Measurements from ENCODE around the gene STK24.

Gene STK24

DNA sequence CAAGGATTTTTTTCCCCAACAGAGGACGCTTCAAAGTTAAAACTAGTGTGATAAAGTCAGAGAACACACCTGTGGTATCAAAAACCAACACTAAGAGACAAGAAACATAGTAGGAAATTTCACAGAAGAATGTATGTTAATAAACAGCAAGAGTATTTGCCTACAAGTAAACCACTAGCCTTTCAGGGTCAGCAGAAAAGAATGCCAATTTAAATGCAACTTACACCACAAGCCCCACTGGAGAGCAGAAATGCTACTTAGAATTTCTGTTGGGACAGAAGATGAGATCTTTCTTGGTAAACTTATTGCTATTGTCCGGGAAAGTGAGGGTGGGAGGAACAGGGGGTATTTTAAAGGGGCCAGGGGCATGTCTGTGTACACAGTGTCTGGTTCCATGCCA, 68.6 kb downstream of the STK24 start:
- no peak for DNase-seq

DNA sequence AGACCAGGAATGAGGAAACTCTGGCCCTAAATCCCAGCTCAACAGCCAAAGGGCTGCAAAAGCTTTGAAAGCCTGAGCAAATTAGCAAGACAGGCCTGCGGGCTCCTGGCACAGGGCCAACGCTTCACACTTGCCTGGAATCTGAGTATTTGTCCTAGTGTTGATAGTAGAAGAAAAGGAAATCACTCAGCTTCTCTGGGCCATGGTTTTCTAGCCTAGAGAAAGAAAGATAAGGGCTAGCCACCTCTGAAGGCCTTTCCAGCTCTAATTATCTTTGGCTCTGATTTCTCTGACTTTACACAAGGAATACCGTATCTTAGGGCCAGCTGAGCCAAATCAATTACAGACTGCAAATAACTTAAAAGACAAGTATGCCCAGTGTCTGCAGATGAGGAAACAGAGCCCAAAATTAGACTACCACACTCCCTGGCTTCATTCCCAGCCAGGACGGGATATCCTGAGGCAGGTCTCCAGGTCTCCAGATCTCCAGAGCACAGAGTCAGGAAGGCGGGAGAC, 69.6 kb downstream of the STK24 start:
- DNase-seq: peak; percentile 33

DNA sequence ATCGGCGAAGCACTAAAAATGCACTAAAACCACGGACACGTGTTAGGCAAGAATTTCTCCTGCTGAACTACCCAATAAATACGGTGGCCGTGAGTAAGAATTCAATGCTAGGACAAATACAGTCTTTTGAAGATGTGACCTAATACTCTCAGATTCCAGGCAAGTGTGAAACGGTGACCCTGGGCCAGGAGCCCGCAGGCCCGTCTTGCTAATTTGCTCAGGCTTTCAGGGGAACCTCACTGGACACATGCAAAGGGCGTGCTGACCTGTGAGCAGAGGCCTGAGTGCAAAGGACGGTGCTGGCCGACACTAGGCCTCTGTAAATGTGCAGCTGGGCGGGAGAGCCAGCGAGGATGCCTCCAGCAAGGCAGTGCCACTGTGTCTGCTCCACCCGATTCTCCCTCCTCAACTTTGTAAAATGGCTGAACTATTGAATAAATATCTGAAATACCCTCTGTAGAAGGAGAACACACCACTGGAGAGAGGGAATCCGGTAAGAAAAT, 70.1 kb downstream of the STK24 start:
- DNase-seq: no peak

DNA sequence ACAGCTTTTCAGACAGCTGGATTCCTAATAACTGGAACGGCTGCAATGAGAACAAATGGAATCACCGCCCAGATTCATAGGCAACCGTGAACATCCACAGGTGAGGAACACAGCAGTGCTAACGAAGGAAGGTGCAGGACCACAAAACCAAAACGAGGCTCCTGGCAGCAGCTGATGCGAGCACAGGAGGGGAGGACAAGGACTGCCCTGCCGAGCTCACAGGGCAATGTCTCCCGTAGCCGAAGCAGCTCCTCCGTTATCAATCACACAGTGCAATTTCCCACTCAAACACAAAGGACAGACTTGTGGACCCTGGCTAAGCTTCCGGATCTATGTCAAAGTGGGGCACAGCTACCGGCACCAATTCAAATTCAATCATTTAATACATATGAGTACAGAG, 70.6 kb downstream of the STK24 start:
- no peak for DNase-seq

DNA sequence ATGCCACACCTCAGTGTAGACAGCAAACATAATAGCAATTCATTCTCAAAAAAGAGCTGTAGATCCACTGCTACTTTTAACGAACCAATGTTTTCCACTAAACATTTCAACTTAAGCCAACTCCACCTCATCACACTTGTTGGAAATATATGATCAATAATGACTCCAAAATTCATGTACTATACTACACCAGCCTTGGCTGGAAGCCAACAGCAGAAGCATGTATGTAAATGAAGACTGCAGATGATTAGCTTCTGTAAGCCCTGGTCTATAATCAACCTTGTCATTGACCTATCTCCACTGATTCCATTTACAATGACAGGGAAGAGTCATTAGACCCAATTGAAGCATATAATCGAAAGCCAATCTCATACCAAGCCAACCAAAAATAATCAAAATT, 71.7 kb downstream of the STK24 start:
- DNase-seq: peak; percentile 35

DNA sequence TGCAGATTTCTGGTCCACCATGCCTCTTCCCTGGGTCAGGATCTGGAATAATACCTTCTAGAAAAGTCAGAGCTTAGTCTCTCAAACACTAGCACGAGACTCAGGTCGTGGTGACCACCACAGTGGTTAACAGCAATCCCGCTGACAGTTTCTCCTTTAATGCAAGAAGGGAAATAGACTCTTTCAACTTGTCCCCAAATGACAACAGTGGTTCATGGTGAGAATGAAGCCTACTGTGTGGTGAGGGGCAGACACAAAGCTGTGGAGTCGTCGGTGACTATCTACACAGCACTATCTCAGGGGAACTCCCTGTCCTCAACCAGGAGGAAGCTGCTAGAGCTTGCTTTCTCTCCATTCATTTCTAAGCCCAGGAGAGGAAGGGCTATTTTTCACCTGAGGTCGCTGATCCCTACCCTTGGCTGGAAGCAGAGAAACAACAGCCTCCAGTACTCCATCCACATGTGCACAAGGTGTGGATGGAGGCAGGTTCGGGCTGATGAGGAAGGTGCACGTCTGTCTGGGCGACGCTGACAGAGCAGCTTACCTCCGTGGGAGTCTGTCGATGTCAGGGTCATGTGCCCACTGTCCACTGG, 72.4 kb downstream of the STK24 start:
- no peak for DNase-seq

DNA sequence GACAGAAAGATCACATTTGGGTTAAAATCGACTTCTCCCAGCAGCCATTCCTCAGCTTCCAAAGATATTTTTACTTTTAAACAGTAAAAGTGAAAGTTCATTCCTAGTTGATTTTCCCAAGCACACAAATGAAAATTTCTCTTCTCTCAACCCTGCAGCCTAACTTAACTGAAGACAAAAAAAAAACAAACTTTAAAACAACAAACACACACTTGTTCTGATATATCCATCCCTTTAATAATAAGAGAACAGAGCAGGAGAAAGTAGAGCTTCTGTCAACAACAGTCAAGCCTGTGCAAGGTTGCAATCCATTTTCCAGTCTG, 72.9 kb downstream of the STK24 start:
- no peak for DNase-seq

DNA sequence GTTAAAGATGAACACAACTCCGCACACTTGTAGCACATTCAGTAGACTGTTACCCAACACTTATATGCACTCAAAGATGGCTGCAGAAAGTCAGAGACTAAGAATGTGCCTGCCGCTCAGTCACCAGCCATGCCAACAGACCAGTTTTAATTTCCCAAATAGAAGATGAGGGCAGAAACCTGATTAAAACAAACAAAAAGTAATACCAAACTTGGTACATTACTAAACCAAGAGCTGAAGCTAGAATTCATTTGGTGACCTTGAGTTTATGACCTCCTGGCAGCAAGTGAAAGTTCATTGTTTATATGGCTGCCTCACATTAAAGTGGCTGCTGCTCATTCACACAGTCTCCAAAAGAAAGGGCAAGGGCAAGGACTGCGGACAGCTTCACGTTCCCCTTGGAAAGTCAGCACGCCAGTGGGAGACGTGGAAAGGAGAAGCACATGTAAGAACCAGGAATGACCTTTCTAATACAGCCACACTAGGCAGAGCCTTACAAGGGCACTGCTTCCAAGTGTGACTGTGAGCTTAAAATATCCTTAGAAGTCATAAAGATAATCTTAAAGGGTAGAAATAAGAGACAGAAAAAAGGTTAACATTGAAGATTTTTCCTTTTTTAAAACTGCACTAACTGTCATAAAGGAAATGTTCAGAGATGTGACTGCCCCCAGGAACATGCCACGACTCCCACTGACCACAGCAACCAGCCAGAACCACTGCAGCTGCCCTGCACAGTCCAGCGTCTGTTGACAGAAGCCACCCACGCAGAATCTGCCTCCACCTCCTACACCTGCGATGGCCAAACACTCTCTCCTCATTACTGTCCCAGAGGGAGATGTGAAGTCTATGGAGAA, 73.5 kb downstream of the STK24 start:
- DNase-seq: no peak

DNA sequence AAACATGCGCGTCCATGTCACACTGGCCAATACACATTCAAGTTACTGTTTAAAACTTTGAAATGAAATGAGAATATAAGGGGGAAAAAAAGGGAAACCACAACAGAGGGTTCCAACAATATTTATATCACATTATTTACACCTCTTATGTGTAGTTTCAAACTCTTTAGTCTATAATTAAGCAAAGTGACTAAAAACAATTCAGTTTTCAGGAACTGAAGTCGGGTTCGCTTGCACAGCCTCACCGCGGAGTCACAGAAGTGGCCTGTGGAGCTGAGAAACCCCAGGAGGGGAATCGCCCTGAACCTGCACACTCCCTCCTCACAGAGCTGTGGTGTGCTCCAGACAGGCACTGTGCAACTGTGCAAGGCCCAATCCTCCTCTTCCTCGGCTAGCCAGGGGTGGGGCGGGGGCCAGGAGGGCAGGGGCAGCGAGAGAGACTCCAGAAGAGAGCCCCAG, 75.9 kb downstream of the STK24 start:
- DNase-seq: no peak

DNA sequence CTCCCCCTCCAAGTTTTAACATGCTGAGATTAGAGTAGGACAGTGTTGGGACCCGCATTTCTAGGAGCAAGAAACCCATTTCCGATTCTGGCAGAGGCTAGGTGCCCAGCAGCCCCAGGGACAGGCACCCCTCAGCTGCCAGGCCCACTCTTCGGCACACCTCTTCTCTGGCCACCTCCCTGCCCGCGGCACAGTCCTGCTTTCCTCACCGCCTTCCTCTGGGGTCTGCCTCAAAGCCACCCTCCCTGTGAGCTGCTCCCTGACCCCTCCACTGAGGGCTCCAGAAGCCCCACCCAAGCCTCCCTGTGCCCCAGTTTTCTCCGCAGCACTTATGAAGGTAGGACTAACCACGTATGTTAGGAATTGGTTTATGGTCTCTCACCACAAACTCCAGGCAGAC, 79.9 kb downstream of the STK24 start:
- DNase-seq: no peak

DNA sequence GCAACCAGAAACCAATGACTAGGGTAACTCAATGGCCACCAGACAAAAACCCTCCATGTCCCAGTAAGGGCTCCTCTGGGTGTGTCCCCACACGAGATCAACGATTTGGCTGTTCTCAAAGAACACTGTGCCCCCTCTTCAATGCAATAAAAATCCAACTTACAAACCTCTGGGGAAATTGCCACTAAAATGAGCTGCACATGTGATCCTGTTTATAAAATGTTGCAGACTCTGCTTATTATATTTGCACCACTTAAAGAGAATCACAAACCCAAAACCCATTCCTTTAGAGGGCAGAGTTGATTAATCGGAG, 80.5 kb downstream of the STK24 start:
- no peak for DNase-seq

DNA sequence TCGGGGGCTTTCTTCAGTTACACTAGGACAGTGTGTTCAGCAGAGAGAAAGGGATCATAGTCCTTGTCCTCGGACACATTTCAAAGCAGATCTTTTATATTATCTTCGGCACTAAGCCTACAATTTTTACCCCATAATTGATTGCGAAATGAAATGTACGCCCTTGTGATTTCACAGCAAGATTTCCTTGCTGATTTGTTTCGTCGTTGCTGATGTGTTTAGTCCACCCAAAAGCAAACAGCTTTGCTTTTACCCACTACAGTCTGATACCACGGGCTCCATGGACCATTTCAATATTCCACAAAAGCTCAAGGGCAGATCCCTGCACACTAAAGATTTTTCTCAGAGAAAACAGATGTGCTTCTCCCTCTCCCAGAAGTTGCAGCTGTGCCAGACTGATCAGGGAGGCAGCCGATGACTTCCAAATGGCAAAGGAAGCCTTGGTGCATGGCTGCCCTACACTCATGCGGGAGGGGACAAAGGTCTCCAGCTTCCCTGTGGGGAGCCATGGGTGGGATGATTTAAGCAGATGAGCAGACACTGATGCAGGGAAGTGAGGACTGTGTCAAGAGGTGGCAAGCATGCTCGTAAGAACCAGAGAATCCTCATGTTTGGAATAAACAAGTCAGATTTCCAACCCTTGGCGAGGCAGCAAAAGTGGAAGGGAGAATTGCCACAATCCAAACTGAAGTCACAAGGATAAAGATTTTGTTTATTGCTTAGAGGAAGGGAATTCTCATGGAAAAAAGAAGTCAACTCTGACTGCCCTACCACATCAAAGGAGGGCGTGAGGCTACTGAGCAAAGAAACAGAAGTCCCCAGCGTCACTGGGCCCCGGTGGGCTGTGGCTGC, 81.1 kb downstream of the STK24 start:
- no peak for DNase-seq

DNA sequence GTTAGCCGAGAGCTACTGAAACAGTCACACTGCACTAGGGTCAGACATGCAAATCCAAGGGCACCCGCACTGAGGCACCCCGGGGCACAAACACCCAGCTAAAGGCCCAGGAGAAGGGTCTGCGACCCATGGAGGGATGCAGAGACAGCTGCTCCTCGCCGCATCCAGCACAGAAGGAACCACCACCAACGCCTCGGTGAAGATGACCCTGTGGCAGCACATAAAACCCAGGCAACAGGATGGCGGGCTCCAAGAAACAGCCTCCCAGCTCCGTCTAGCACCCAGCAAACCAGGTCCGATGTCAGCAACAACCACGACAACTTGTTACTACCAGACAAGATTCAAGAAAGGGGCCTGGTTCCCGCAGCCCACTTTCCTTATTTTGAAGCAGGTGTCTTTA, 82.1 kb downstream of the STK24 start:
- no peak for DNase-seq

DNA sequence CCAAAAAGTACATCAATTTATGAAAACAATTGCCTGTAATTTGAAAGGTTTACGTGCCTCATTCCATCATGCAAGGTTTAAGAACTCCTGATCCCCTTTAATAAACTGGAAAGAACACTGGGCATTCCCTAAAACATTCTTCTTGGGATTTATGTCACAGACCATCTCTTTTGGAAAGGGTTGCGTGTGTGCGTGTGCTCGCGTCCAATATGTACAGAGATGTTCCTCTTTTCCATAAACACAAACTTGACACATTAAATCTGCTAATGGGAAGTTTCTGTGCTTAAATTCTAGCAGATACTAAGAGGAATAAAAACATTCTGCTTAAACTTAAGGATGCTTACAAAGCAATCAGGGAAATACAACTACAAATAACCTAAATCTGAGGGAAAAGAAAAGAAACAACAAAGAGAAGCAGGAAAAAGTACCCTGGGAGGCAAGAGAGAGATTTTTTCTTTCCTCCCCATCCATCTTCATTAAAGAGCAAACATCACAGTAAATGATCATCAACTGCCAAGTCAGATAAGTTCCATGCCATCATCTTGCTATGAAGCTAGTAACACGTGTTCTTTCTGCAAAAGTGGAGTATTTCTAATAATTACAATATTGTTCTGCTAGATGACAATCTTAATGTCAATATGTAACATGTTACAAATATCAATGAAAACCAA, 83.7 kb downstream of the STK24 start:
- no peak for DNase-seq

DNA sequence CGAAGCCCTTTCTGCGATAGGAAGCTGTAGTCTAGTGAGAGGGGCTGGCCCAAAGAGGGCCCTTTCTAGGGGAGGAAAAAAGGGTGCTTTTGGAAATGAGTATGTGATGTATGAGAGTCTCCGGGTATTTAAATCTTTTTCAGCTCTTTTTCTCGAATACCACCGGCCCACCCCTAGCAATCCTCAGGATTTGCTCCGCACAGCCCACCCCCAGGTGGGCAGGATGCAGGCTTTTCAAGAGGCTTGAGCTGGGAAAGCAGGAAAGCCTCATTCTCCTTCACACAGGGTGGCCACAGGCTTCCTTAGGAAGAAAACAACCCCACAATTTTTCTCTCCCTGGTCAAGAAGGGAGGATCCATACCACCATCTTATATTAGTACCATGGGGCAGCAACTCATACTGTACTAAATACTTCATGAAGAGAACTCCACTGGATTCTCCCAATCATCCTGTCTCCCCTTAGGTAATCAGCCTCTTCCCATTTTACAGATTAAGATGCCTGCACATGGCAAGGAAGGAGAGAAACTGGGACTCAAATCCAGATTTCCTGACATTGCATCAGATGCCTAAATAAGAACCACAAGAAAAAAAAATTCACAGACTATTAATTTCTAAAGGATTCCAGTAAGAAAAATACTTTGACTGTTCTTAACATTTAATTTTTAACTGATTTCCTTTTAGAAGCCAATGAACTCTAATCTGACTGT, 84.4 kb downstream of the STK24 start:
- DNase-seq: no peak

DNA sequence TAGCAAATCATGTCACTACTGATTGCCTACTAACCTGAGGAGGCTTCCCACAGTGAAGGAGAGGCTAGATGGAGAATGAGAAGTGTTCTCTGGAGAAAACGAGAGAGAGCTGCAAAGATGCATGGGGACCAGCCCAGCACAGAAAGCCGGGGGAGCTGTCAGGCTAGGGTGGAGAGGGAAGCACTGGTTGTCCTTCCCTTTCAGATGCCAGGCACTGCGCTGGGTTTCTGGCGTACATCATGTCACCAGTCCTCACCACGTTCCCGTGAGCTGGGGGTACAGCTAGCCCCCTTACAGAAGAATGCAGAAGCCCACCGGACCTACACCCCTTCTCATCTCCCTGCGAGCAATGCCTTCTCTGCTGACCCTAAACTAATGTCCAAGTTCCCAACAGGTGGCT, 86.0 kb downstream of the STK24 start:
- no peak for DNase-seq

DNA sequence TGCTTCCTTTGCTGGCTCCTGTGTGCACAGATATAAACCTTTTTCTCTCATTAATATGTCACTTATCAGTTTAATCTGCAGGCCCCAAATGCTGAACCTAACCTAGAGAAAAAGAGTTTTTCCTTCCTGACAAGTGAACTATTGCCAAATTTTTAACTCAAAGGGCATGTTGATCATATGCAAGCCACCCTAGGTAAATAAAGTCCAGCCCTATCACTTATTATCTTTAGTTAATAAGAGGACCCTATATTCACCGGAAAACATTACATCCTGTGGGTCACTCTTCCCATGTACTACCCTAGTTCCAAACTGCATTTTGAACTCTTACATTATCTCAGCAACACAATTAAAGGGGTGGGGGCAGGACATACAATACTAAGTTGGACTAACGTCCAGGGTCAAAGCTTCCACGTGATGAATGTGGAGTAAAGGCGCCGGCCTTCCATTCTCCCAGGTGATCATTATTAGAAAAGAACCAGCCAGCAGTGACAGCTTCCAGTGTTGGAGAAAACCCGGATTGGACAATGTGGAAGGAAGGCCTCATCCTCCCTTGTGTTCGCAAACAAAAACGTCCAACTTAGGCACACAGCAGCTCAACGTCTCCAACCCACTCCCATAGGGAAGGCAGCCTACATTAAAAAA, 86.6 kb downstream of the STK24 start:
- DNase-seq: no peak

DNA sequence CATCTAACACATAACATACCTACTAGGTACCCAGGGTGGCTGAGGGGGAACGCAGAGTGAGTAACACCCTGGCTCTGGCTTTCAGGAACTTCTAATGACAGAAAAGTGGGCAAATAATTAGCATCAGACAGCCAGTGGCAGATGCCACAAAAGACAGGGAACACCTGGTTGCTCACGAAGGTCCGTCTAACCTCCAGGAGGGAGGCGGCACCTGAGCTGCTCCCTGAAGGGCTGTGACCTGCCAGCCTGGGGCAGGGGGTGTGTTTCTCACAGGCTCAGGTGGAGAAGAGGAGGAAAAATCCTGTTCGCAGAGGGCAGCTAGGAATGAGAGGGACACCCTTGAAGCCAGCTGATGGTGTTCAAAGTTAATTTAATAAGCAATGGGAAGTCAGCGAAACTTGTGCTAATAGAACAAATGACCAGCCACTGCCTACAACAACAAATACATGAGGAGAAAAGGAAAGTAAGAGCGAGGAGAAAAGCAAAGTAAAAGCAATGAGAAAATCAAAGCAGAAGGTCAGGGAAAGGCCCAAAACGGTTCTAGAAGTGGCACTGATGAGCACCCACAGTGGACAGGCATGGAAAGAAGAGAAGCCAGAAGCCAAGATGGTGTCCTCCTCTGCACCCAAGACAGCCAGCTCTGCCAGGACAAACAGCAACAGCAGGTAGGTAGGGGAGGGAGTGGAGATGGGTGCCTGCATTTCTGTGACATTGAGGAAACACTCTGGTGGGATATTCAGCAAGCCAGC, 87.3 kb downstream of the STK24 start:
- no peak for DNase-seq

DNA sequence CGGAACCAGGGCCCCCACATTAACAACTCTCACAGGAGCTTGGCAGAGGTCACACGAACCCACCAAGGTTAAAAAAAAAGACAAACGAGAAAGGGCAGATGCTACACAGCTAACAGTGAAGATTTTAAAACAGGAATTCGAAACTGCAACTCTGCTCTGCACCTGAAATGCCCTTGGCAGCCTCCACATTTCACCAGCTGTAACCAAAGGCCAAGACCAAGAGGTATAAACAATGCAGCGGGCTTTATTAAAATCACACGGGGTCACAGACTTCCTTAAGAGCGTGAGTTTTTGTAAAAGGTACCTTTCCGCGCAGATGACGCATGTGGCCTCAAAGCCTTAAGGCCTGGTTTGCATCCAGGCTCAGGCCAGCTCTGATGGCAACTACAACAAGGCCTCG, 88.2 kb downstream of the STK24 start:
- no peak for DNase-seq

DNA sequence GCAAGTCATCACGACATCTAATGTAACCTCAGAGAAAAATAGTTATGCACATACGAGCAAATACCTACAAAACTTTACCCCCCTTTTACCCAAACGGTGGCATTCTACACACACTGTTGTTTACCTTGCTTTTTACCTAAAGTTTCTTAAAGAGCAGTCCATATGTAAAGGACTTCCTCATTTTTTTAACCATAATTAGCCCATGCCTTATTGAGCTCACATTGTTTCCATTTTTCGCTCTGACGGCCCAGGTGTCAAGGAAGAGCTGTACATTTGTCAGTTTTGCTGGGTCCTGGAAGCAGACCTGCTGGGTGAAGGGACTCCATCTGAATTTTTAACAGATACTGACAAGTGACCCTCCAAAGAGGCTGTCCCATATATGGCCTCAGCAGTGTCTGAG, 89.4 kb downstream of the STK24 start:
- DNase-seq: no peak

DNA sequence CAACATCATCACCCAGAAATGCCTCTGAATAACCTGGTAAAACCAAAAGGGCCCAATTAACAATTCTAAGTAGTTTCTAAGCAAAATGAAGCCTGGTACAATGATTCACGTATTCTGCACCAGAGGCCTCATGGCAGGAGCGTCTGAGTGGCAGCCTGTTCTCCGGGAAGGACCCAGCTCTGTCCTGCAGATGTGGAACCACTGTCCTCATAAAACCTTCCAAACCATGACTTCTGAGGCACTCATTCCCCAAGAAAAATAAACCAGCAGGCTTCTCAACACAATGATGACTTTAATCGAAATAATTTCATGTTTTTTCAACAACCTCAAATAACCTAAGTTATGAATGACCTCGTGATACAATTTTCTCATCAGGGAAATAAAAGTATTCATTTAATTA, 89.9 kb downstream of the STK24 start:
- DNase-seq: no peak
